Putamen (tissue), 1 donor: ENCODE results near the gene GABRG3.
"Not testable (repeated sequence)": the region's sequence is repeated elsewhere in the genome, so short reads cannot be mapped to it uniquely, and the experiment has no call there.

Source experiments
- DNase-seq: peaks from one replicate; pipeline ENCODE4 v3.0.0-alpha.2; 2016; ENCODE audit warnings: low spot score

The GABRG3 gene

GRCh38 chr15:27339138-27339537 is 368.2 kb downstream of the GABRG3 start:
- DNase-seq: no peak

- no peak for DNase-seq
Measured at GRCh38 chr15:27341780-27342343, 370.9 kb downstream of the GABRG3 start.

GRCh38 chr15:27342991-27343390 is 372.0 kb downstream of the GABRG3 start:
- no peak for DNase-seq

- no peak for DNase-seq
Measured at GRCh38 chr15:27352136-27352535, 381.2 kb downstream of the GABRG3 start.

- DNase-seq: no peak
Measured at GRCh38 chr15:27353856-27354255, 382.9 kb downstream of the GABRG3 start.

GRCh38 chr15:27358751-27359434 is 387.9 kb downstream of the GABRG3 start:
- DNase-seq: peak; percentile 7

DNA sequence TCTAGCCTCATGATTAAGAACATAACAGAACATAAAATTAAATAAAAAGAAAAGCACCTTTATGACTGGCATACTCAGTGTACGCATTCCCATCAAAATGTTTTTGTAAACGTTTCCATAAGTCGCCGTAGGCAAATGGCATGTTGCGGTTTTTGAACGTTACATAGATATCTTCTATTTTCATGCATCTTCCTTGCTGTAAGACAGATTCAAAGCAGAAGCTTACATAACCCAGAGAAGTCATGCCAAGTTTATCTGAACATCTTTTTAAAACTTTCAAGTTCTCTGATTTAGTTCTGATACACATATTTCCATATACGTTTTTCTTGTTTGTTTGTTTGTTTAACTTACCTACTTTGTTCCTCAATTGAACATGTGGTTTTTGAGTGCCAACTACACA is 388.6 kb downstream of the GABRG3 start:
- DNase-seq: no peak

DNA sequence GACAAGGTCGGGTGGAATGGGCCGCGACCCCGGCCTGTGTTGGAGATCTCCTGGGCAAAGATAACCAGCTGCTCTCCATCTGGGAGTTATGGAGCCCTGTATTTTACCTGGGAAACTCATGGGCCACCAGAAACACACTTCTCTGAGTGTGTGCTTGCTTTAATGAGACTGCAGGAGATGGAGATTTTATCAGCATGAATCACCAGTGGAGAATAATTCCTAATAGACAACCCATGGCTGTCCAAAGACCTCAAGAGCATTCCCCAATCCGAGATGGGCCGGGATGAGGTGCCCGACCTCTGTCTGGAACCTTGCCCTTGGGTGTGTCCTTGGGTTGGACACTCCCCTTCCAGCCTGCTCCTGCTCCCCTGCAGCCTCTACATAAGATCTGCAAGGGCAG is 389.3 kb downstream of the GABRG3 start:
- DNase-seq: no peak

DNA sequence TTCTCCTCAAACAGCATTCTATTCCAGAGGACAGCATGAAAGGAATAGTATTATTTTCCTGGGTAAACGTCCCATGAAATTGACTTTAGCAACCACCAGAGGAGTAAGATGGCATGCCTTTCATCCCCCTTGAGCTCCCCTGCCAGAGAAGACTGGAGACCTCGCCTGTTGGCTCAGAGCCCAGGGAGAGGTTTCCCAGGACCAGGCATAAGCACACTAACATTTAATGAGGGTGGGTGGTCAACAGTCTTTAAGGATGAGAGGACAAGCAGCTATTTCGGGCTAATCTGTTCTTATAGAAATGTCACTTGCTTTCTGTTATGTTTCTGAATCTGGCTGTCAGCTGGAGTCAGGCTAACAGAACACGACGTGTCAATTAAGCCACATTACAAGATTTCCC is 390.5 kb downstream of the GABRG3 start:
- no peak for DNase-seq

- no peak for DNase-seq
Measured at GRCh38 chr15:27365456-27365855, 394.5 kb downstream of the GABRG3 start.

- DNase-seq: not testable (repeated sequence)
Measured at GRCh38 chr15:27377391-27377790, 406.4 kb downstream of the GABRG3 start.

- DNase-seq: no peak
Measured at GRCh38 chr15:27382361-27383025, 411.5 kb downstream of the GABRG3 start.

DNA sequence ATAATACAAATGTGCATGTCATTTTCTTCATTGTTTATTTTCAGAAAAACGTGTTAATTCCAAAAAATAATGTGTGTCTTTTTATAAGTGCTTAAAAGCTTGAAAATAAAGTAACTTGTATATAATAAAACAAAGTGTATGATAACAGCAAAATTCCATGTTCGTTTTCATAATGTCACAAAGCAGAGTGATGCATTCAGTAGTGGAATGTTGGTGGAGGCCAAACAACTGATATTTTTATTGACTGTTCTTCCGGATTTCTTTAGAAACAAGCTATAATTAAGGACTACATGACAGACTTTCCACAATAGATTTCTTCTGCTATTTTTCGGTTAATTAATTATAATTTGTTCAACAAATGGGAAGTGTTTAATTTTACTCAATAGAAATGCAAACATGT is 412.7 kb downstream of the GABRG3 start:
- no peak for DNase-seq

DNA sequence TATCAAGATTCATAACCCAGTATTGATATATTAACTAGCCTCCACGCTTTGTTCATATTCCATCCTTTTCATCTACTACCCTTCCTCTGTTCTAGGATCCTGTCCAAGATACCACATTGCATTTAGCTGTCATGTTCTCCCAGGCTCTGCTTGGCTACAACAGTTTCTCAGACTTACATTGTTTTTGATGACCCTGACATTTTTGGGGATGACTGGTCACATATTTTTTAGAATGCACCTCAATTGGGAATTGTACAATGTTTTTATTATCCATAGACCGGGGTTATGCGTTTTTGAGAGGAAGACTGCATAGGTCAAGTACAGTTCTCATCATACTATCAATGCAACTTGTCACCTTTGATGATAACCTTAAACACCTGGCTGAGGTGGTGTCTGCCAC is 421.2 kb downstream of the GABRG3 start:
- no peak for DNase-seq

GRCh38 chr15:27396521-27396920 is 425.5 kb downstream of the GABRG3 start:
- no peak for DNase-seq

GRCh38 chr15:27396996-27397395 is 426.0 kb downstream of the GABRG3 start:
- no peak for DNase-seq

GRCh38 chr15:27398631-27399161 is 427.7 kb downstream of the GABRG3 start:
- DNase-seq: no peak

DNA sequence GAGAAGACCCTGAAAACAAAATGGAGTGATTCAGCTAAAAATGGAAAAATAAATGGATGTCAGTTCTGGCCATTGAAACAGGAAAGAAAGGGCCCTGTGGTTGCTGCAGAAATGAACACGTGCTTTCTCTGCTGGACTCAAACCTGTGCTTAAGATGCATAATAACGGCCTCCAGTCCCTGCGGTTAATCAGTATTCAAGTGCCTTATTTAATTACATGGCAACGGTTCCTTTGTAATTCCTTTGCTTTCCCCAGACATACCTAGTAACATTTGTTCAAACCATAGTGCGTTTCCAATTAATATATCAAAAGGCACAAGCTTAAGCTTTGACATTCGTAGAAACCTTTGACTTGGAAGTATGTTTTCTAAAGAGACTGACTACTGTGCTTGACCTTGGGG is 428.3 kb downstream of the GABRG3 start:
- no peak for DNase-seq

DNA sequence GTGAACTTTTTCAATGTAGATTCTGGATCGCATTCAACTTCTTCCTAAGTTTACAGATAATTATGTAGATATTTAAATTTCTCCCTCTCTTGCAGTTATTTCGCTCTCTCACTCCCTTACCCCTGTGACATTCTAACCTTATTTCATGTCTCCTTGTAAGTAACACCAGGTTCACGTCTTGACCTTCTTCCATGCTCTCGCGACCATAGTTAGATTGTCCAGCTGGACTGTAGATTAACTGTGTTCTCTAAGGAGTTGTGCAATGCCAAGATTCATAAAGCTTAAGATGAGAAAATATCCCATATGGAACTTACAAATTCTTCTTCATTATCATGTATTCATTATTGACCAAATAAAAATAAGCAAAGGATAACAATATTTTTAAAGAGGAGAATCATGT is 430.5 kb downstream of the GABRG3 start:
- no peak for DNase-seq

GRCh38 chr15:27408428-27408827 is 437.4 kb downstream of the GABRG3 start:
- DNase-seq: no peak

GRCh38 chr15:27410996-27411605 is 440.1 kb downstream of the GABRG3 start:
- DNase-seq: no peak

DNA sequence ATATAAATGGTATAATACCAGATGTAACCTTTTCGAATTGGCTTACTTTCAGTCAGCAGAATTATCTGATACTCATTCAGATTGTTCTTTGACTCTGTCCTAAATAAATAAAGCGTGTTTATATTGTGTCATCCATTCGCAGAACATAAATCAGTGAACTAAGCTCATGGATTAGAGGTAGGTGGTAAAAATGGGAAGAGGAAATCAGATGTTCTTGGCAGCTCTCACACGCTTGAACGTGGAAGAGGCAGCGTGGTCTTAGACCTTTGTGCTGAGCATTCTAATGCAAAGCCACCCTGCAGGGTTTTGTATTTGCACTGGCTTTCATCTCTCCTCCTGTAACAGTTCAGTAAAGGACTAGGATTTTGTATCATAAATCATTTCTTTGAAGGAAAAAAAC is 441.4 kb downstream of the GABRG3 start:
- no peak for DNase-seq
